ENCODE results near the gene TFPI. TPM values are rescaled to one million over a fixed set of nuclear protein-coding genes. Genes with fewer than 3 reads are reported as not detected.

The TFPI gene
- total RNA-seq, 2 experiments from 2014 or later: not detected

DNA sequence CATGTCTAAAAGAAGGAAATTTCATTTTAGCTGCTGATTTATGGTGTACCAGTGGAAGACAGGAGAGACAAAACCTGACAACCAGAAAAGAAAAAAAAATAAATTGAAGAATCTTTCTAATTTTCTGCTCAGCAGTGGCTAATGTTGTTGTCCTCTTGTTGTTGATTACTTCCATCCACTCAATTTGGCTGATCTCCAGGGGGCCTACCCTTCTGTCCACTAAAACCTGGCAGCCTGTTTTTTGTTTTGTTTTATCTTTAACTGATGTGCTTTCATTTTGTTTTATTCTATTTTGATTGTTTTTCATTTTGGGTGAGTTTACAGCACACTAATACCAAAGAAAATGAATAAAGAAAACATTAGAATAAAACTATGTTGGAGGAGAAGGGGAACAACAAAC, 27.4 kb downstream of the TFPI start:
- DNase-seq (ENCODE audit: low spot score): no peak
- Histone ChIP-seq H3K9me3 (ENCODE audit: low read length) (no peaks in the 10 kb centered on the region), H3K4me2 (ENCODE audit: low read length) (no peak overlapping the region), H3K4me3 (ENCODE audit: low read depth, low read length, poor library complexity, severe bottlenecking) (no peak overlapping the region), H3K9me2 (ENCODE audit: insufficient read depth, low read length) (no peaks in the 10 kb centered on the region), H3K4me1 (ENCODE audit: insufficient read depth, low read length, poor library complexity, severe bottlenecking) (no peaks in the 10 kb centered on the region), H3K79me2 (ENCODE audit: insufficient read depth, low read depth, low read length) (no peaks in the 10 kb centered on the region), H2AFZ (ENCODE audit: low read length) (no peak overlapping the region), H3K27ac (ENCODE audit: low read depth, low read length, poor library complexity, severe bottlenecking) (no peak overlapping the region), H4K20me1 (ENCODE audit: insufficient read depth, low read length) (no peaks in the 10 kb centered on the region), H3K36me3 (ENCODE audit: insufficient read depth, low read length) (no peaks in the 10 kb centered on the region)
- CTCF ChIA-PET (ENCODE audit: unreplicated experiment): no interaction called here
- intact Hi-C loops (cut with micrococcal nuclease; ENCODE audit: unreplicated experiment): no loop called here
- TF ChIP-seq EZH2phosphoT487 (IDR thresholded peaks at IDR 0.05; ENCODE audit: borderline replicate concordance, low read depth, low read length): no peak
- TF ChIP-seq, protein P1, sequence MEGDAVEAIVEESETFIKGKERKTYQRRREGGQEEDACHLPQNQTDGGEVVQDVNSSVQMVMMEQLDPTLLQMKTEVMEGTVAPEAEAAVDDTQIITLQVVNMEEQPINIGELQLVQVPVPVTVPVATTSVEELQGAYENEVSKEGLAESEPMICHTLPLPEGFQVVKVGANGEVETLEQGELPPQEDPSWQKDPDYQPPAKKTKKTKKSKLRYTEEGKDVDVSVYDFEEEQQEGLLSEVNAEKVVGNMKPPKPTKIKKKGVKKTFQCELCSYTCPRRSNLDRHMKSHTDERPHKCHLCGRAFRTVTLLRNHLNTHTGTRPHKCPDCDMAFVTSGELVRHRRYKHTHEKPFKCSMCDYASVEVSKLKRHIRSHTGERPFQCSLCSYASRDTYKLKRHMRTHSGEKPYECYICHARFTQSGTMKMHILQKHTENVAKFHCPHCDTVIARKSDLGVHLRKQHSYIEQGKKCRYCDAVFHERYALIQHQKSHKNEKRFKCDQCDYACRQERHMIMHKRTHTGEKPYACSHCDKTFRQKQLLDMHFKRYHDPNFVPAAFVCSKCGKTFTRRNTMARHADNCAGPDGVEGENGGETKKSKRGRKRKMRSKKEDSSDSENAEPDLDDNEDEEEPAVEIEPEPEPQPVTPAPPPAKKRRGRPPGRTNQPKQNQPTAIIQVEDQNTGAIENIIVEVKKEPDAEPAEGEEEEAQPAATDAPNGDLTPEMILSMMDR (conservative IDR thresholded peaks at IDR 0.05; ENCODE audit: low read length): no peak
- POLR2A ChIA-PET: interaction anchor here (0.5 kb wide), 1 partner anchor 892 kb away, joined by 3 read pairs; no protein-coding TSS in a partner anchor
- BruUV-seq (replicated peaks): no TSS peak

DNA sequence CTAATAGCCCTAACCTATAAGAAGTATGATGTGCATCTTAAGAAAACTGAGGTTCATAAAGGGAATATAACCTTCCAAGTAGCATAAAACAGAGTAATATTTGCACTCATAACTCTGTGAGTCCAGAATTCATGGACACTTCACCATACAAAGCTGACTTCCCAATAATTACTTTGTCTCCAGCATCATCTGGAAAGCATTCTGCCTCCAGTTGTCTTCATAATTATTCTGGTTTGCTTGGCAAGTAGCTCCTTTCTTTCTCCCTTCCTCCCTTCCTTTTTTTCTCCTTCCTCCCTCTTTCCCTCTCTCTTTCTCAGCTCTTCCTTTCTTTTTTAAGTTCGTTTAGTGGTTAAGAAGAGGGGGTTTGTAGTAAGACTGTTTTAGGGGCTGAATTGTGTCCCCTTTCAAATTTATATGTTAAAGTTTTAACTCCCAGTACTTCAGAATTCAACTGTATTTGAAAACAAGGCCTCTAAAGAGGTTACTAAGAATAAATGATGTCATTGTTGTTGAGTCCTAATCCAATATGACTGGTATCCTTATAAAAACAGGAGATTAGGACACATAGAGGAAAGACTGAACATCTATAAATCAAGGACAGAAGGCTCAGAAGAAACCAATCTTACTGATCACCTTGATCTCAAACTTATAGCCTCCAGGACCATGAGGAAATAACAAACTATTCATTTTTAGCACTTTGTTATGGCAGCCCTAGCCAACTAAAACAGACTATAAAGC, 28.9 kb downstream of the TFPI start:
- intact Hi-C loops (cut with micrococcal nuclease; ENCODE audit: unreplicated experiment): no loop called here
- H3K79me2 ChIP-seq (ENCODE audit: insufficient read depth, low read depth, low read length): no peaks in the 10 kb centered on the region

More for the DNA sequence above, 28.9 kb downstream of the TFPI start:
- no peaks in the 10 kb centered on the region for H3K4me1 ChIP-seq (ENCODE audit: insufficient read depth, low read length, poor library complexity, severe bottlenecking)
- no peaks in the 10 kb centered on the region for H3K9me3 ChIP-seq (ENCODE audit: low read length)
- no peaks in the 10 kb centered on the region for H3K36me3 ChIP-seq (ENCODE audit: insufficient read depth, low read length)
- no peak overlapping the region for H3K27ac ChIP-seq (ENCODE audit: low read depth, low read length, poor library complexity, severe bottlenecking)
- BruUV-seq (replicated peaks): no TSS peak
- no peaks in the 10 kb centered on the region for H4K20me1 ChIP-seq (ENCODE audit: insufficient read depth, low read length)
- no peak for DNase-seq (ENCODE audit: low spot score)
- no peak overlapping the region for H3K4me3 ChIP-seq (ENCODE audit: low read depth, low read length, poor library complexity, severe bottlenecking)
- H2AFZ ChIP-seq (ENCODE audit: low read length): no peak overlapping the region
- ChIA-PET CTCF (ENCODE audit: unreplicated experiment) (no interaction called here), POLR2A (interaction anchor here (0.7 to 1.6 kb wide), 2 partner anchors 42 to 336 kb away, joined by 3 to 5 read pairs; no protein-coding TSS in a partner anchor)
- no peak overlapping the region for H3K4me2 ChIP-seq (ENCODE audit: low read length)
- TF ChIP-seq EZH2phosphoT487 (IDR thresholded peaks at IDR 0.05; ENCODE audit: borderline replicate concordance, low read depth, low read length): no peak
- TF ChIP-seq, protein P1 (conservative IDR thresholded peaks at IDR 0.05; ENCODE audit: low read length): no peak
- H3K9me2 ChIP-seq (ENCODE audit: insufficient read depth, low read length): no peaks in the 10 kb centered on the region

Measured in OCI-LY7 (cell line).